Measurements from ENCODE around the gene ME3. TPM values are rescaled to one million over a fixed set of nuclear protein-coding genes. Genes with fewer than 3 reads are reported as not detected.
"Not testable (repeated sequence)": the region's sequence is repeated elsewhere in the genome, so short reads cannot be mapped to it uniquely, and the experiment has no call there.

The ME3 gene
- total RNA-seq, 1 donor from 2014 or later, result 33.4 TPM

- Histone ChIP-seq H3K27ac (replicated peaks) (no peak overlapping the region), H3K9me3 (replicated peaks) (peaks cover 5% of the 10 kb centered on the region), H3K36me3 (no peaks in the 10 kb centered on the region), H3K27me3 (ENCODE audit: low read depth) (no peaks in the 10 kb centered on the region), H3K4me1 (no peaks in the 10 kb centered on the region), H3K4me3 (no peak overlapping the region)
- no peak for DNase-seq
- TF ChIP-seq, protein P1, sequence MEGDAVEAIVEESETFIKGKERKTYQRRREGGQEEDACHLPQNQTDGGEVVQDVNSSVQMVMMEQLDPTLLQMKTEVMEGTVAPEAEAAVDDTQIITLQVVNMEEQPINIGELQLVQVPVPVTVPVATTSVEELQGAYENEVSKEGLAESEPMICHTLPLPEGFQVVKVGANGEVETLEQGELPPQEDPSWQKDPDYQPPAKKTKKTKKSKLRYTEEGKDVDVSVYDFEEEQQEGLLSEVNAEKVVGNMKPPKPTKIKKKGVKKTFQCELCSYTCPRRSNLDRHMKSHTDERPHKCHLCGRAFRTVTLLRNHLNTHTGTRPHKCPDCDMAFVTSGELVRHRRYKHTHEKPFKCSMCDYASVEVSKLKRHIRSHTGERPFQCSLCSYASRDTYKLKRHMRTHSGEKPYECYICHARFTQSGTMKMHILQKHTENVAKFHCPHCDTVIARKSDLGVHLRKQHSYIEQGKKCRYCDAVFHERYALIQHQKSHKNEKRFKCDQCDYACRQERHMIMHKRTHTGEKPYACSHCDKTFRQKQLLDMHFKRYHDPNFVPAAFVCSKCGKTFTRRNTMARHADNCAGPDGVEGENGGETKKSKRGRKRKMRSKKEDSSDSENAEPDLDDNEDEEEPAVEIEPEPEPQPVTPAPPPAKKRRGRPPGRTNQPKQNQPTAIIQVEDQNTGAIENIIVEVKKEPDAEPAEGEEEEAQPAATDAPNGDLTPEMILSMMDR (IDR thresholded peaks at IDR 0.05; ENCODE audit: borderline replicate concordance), result no peak
- intact Hi-C loops (cut with micrococcal nuclease), result no loop called here
Observed at GRCh38 chr11:86535773-86536172, 136.6 kb downstream of the ME3 start.

- Histone ChIP-seq H3K27ac (replicated peaks) (peak overlapping the region; percentile 55), H3K9me3 (replicated peaks) (peaks cover 31% of the 10 kb centered on the region), H3K27me3 (ENCODE audit: low read depth) (no peaks in the 10 kb centered on the region), H3K4me3 (no peak overlapping the region), H3K36me3 (peaks cover 5% of the 10 kb centered on the region), H3K4me1 (peaks cover 28% of the 10 kb centered on the region)
- intact Hi-C loops (cut with micrococcal nuclease), result no loop called here
- TF ChIP-seq, protein P1 (IDR thresholded peaks at IDR 0.05; ENCODE audit: borderline replicate concordance), result no peak
- no peak for DNase-seq
Observed at GRCh38 chr11:86524620-86525352, 147.6 kb downstream of the ME3 start.

- no peak for DNase-seq
- H3K4me1 ChIP-seq, result peaks cover 36% of the 10 kb centered on the region
- H3K36me3 ChIP-seq, result peaks cover 5% of the 10 kb centered on the region
- H3K4me3 ChIP-seq, result no peak overlapping the region
- intact Hi-C loops (cut with micrococcal nuclease), result no loop called here
- H3K27me3 ChIP-seq (ENCODE audit: low read depth), result no peaks in the 10 kb centered on the region
- H3K9me3 ChIP-seq (replicated peaks), result peaks cover 31% of the 10 kb centered on the region
- peak overlapping the region; percentile 55 for H3K27ac ChIP-seq (replicated peaks)
- TF ChIP-seq, protein P1 (IDR thresholded peaks at IDR 0.05; ENCODE audit: borderline replicate concordance), result no peak
Observed at GRCh38 chr11:86523738-86524619, 148.4 kb downstream of the ME3 start.

- intact Hi-C loops (cut with micrococcal nuclease); H3K4me3 ChIP-seq; H3K27me3 ChIP-seq (ENCODE audit: low read depth); DNase-seq; H3K36me3 ChIP-seq; H3K27ac ChIP-seq (replicated peaks): not testable (repeated sequence)
- Histone ChIP-seq H3K9me3 (replicated peaks) (peaks cover 24% of the 10 kb centered on the region), H3K4me1 (peaks cover 48% of the 10 kb centered on the region)
Observed at GRCh38 chr11:86522512-86522911, 149.9 kb downstream of the ME3 start.

- no peak for DNase-seq
- H3K4me3 ChIP-seq, result no peak overlapping the region
- no peaks in the 10 kb centered on the region for H3K36me3 ChIP-seq
- H3K9me3 ChIP-seq (replicated peaks), result peaks cover 3% of the 10 kb centered on the region
- H3K4me1 ChIP-seq, result peaks cover 53% of the 10 kb centered on the region
- H3K27ac ChIP-seq (replicated peaks), result peak overlapping the region; percentile 76
- TF ChIP-seq, protein P1 (IDR thresholded peaks at IDR 0.05; ENCODE audit: borderline replicate concordance), result no peak
- intact Hi-C loops (cut with micrococcal nuclease), result no loop called here
- no peaks in the 10 kb centered on the region for H3K27me3 ChIP-seq (ENCODE audit: low read depth)
Observed at GRCh38 chr11:86519064-86519911, 153.1 kb downstream of the ME3 start.
